Naive thymus-derived CD4-positive, alpha-beta T cell (primary cell): Measurements from ENCODE around the gene RASSF10. TPM values are rescaled to one million over a fixed set of nuclear protein-coding genes. Genes with fewer than 3 reads are reported as not detected.

Source experiments
- ATAC-seq: fragments of 150-1000 bp; cut with Tn5 transposase; 2 replicates; pipeline ENCODE4 v1.10.0; 2021; ENCODE audit warnings: mild to moderate bottlenecking, moderate library complexity
- CTCF ChIA-PET: fragments of 350-600 bp; sonication (Branson Sonifier 250); formaldehyde crosslinking; loops from one replicate; lab custom pipeline; 2021; ENCODE audit warnings: antibody characterized with exemption; lab: Charles Lee
- POLR2A ChIA-PET: fragments of 350-600 bp; sonication (Branson Sonifier 250); formaldehyde crosslinking; loops from one replicate; lab custom pipeline; 2021; ENCODE audit warnings: antibody characterized with exemption, inconsistent platforms; lab: Charles Lee
- DNase-seq, 9 donors: peaks; one replicate each; pipeline versions ENCODE4 v3.0.0 to v3.0.0-alpha.2; 2020 to 2022; ENCODE audit warnings: mixed read lengths in 1 of 9
- H3K27ac ChIP-seq: one replicate; pipeline ENCODE4 v1.7.0; 2013; ENCODE audit warnings: mild to moderate bottlenecking, low read depth, low read length, moderate library complexity
- H3K27me3 ChIP-seq, 2 donors: one replicate each; pipeline ENCODE4 v1.7.0; 2013; ENCODE audit warnings: low read length in 2 of 2, mild to moderate bottlenecking in 2 of 2, moderate library complexity in 2 of 2; ENCODE audit not compliant: control insufficient read depth in 2 of 2, insufficient read depth in 2 of 2
- H3K36me3 ChIP-seq, 3 experiments: 1 replicate in 2 of 3; 2 replicates in 1 of 3; pipeline ENCODE4 v1.7.0; 2013; ENCODE audit warnings: low read length in 3 of 3, mild to moderate bottlenecking in 3 of 3, moderate library complexity in 1 of 3; ENCODE audit not compliant: insufficient read depth in 3 of 3, control insufficient read depth in 2 of 3
- H3K4me1 ChIP-seq, 2 donors: one replicate each; pipeline ENCODE4 v1.7.0; 2013; ENCODE audit warnings: low read length in 2 of 2, mild to moderate bottlenecking in 2 of 2, moderate library complexity in 1 of 2; ENCODE audit not compliant: control insufficient read depth in 2 of 2, insufficient read depth in 2 of 2
- H3K4me3 ChIP-seq: 2 replicates; pipeline ENCODE4 v1.7.0; 2013; ENCODE audit warnings: mild to moderate bottlenecking, low read length
- H3K9me3 ChIP-seq, 3 experiments: 1 replicate in 2 of 3; 2 replicates in 1 of 3; pipeline ENCODE4 v1.7.0; 2013; ENCODE audit warnings: low read length in 3 of 3; ENCODE audit not compliant: control insufficient read depth in 2 of 3
- H3K27ac Mint-ChIP-seq, 9 donors: one replicate each; pipeline ENCODE4 v1.8.0; 2020 to 2022; ENCODE audit warnings: mixed read lengths in 9 of 9, mild to moderate bottlenecking in 8 of 9, moderate library complexity in 5 of 9, inconsistent platforms in 2 of 9
- H3K27me3 Mint-ChIP-seq, 5 donors: one replicate each; pipeline ENCODE4 v1.8.0; 2021 to 2022; ENCODE audit warnings: mixed read lengths in 5 of 5, mild to moderate bottlenecking in 1 of 5
- H3K36me3 Mint-ChIP-seq, 5 donors: one replicate each; pipeline ENCODE4 v1.8.0; 2020 to 2022; ENCODE audit warnings: mixed read lengths in 5 of 5, mild to moderate bottlenecking in 3 of 5, inconsistent platforms in 1 of 5
- H3K4me1 Mint-ChIP-seq, 7 donors: one replicate each; pipeline ENCODE4 v1.8.0; 2020 to 2022; ENCODE audit warnings: mixed read lengths in 7 of 7, mild to moderate bottlenecking in 3 of 7, inconsistent platforms in 1 of 7
- H3K4me3 Mint-ChIP-seq, 10 donors: one replicate each; pipeline ENCODE4 v1.8.0; 2020 to 2022; ENCODE audit warnings: mild to moderate bottlenecking in 10 of 10, mixed read lengths in 10 of 10, moderate library complexity in 6 of 10, inconsistent platforms in 2 of 10
- H3K9me3 Mint-ChIP-seq, 11 donors: one replicate each; pipeline ENCODE4 v1.8.0; 2020 to 2022; ENCODE audit warnings: mixed read lengths in 11 of 11, mild to moderate bottlenecking in 4 of 11, inconsistent platforms in 1 of 11, moderate library complexity in 1 of 11
- intact Hi-C, 2 donors: fragments of 100-400 bp; cut with micrococcal nuclease; formaldehyde crosslinking; loops; one replicate each; pipeline ENCODE4 v1.15.1; 2023
- polyA plus RNA-seq, 2 donors: library from polyadenylated mRNA; unstranded; fragments of 300-500 nt; fragmentation: Illumina TruSeq; gene quantifications; one replicate each; pipeline ENCODE4 v1.2.3, GENCODE V29; 2021
- total RNA-seq, 6 experiments: library from RNA in 5 of 6; stranded (reverse) in 5 of 6; gene quantifications; 1 replicate in 5 of 6; 2 replicates in 1 of 6; pipeline ENCODE4 v1.2.3 and lab custom pipeline; 2021 to 2026

RASSF10 gene
- total and polyA plus RNA-seq, 7 experiments from 2014 or later, result not detected

GRCh38 chr11:13030857-13031256 lies 21.7 kb downstream of the RASSF10 start:
- peaks cover 10 to 20% (median 13%) of the 10 kb centered on the region in 5 donors for H3K27me3 Mint-ChIP-seq
- H3K4me3 Mint-ChIP-seq, result no peak overlapping the region
- POLR2A ChIA-PET, result no interaction called here
- no peak overlapping the region for H3K4me3 ChIP-seq
- no peaks in the 10 kb centered on the region for H3K4me1 Mint-ChIP-seq
- no peaks in the 10 kb centered on the region for H3K9me3 Mint-ChIP-seq
- no peak for ATAC-seq
- H3K4me1 ChIP-seq, result no peaks in the 10 kb centered on the region
- H3K27me3 ChIP-seq, result no peaks in the 10 kb centered on the region
- H3K27ac ChIP-seq, result no peak overlapping the region
- CTCF ChIA-PET, result no interaction called here
- no peaks in the 10 kb centered on the region for H3K36me3 ChIP-seq
- H3K9me3 ChIP-seq, result no peaks in the 10 kb centered on the region
- DNase-seq, result no peak
- no peak overlapping the region for H3K27ac Mint-ChIP-seq
- intact Hi-C loops, result no loop called here
- no peaks in the 10 kb centered on the region for H3K36me3 Mint-ChIP-seq

GRCh38 chr11:13031349-13031748 lies 22.2 kb downstream of the RASSF10 start:
- Mint-ChIP-seq H3K4me3 (no peak overlapping the region), H3K27ac (no peak overlapping the region), H3K27me3 (peaks cover 8 to 24% (median 11%) of the 10 kb centered on the region in 5 donors), H3K36me3 (no peaks in the 10 kb centered on the region), H3K9me3 (no peaks in the 10 kb centered on the region), H3K4me1 (no peaks in the 10 kb centered on the region)
- H3K4me3 ChIP-seq, result no peak overlapping the region
- H3K36me3 ChIP-seq, result no peaks in the 10 kb centered on the region
- intact Hi-C loops, result no loop called here
- CTCF ChIA-PET, result no interaction called here
- POLR2A ChIA-PET, result no interaction called here
- no peaks in the 10 kb centered on the region for H3K27me3 ChIP-seq
- no peak for ATAC-seq
- no peaks in the 10 kb centered on the region for H3K9me3 ChIP-seq
- no peak overlapping the region for H3K27ac ChIP-seq
- DNase-seq, result no peak
- H3K4me1 ChIP-seq, result no peaks in the 10 kb centered on the region

- Mint-ChIP-seq H3K27ac (no peak overlapping the region), H3K27me3 (peaks cover 10 to 32% (median 28%) of the 10 kb centered on the region in 5 donors), H3K9me3 (no peaks in the 10 kb centered on the region), H3K36me3 (no peaks in the 10 kb centered on the region), H3K4me1 (no peaks in the 10 kb centered on the region), H3K4me3 (no peak overlapping the region)
- Histone ChIP-seq H3K27me3 (no peaks in the 10 kb centered on the region), H3K4me3 (no peak overlapping the region), H3K9me3 (no peaks in the 10 kb centered on the region), H3K4me1 (no peaks in the 10 kb centered on the region), H3K27ac (no peak overlapping the region), H3K36me3 (no peaks in the 10 kb centered on the region)
- CTCF ChIA-PET, result no interaction called here
- DNase-seq, result no peak
- POLR2A ChIA-PET, result no interaction called here
- no peak for ATAC-seq
- intact Hi-C loops, result no loop called here
Observed at GRCh38 chr11:13033760-13034533, 24.8 kb downstream of the RASSF10 start.

GRCh38 chr11:13035711-13036110 lies 26.6 kb downstream of the RASSF10 start:
- no peak overlapping the region for H3K27ac Mint-ChIP-seq
- ChIA-PET POLR2A (no interaction called here), CTCF (no interaction called here)
- H3K27me3 ChIP-seq, result no peaks in the 10 kb centered on the region
- no peaks in the 10 kb centered on the region for H3K9me3 ChIP-seq
- H3K27ac ChIP-seq, result no peak overlapping the region
- H3K4me1 ChIP-seq, result no peaks in the 10 kb centered on the region
- H3K4me1 Mint-ChIP-seq, result no peaks in the 10 kb centered on the region
- intact Hi-C loops, result no loop called here
- peaks cover 16 to 42% (median 37%) of the 10 kb centered on the region in 5 donors for H3K27me3 Mint-ChIP-seq
- no peak for ATAC-seq
- no peaks in the 10 kb centered on the region for H3K36me3 ChIP-seq
- no peak overlapping the region for H3K4me3 Mint-ChIP-seq
- H3K4me3 ChIP-seq, result no peak overlapping the region
- no peaks in the 10 kb centered on the region for H3K36me3 Mint-ChIP-seq
- H3K9me3 Mint-ChIP-seq, result peaks cover 0 to 3% (median 0%) of the 10 kb centered on the region in 11 donors
- DNase-seq, result no peak

- ATAC-seq (no peak), DNase-seq (no peak)
- Histone ChIP-seq H3K9me3 (no peaks in the 10 kb centered on the region), H3K4me1 (no peaks in the 10 kb centered on the region), H3K27ac (no peak overlapping the region), H3K27me3 (no peaks in the 10 kb centered on the region), H3K4me3 (no peak overlapping the region), H3K36me3 (no peaks in the 10 kb centered on the region)
- intact Hi-C loops, result no loop called here
- ChIA-PET POLR2A (no interaction called here), CTCF (no interaction called here)
- no peak overlapping the region for H3K4me3 Mint-ChIP-seq
- no peak overlapping the region for H3K27ac Mint-ChIP-seq
- peaks cover 0 to 3% (median 0%) of the 10 kb centered on the region in 11 donors for H3K9me3 Mint-ChIP-seq
- H3K4me1 Mint-ChIP-seq, result no peaks in the 10 kb centered on the region
- H3K27me3 Mint-ChIP-seq, result peaks cover 16 to 46% (median 37%) of the 10 kb centered on the region in 5 donors
- no peaks in the 10 kb centered on the region for H3K36me3 Mint-ChIP-seq
Observed at GRCh38 chr11:13036235-13036634, 27.1 kb downstream of the RASSF10 start.

DNA sequence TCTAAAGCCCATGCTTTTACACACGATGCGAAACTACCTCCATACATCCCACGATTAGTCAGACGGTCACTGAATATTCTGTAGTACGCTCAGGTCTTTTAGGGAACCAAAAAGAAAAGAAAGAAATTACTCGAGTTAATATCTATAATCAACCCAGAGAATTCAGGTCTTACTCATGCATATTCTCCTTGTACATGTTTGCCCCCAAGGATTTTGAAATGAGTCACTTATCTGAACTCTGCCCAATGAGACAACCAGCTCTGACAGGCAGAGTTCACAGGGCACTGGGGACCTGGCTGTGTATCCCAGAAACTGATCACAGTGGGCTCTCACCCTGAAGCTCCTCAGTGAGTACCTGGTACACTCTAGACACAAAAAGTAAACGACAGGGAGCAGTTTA lies 29.2 kb downstream of the RASSF10 start:
- Histone ChIP-seq H3K4me1 (no peaks in the 10 kb centered on the region), H3K4me3 (no peak overlapping the region), H3K27me3 (no peaks in the 10 kb centered on the region), H3K27ac (no peak overlapping the region), H3K9me3 (no peaks in the 10 kb centered on the region), H3K36me3 (no peaks in the 10 kb centered on the region)
- ChIA-PET POLR2A (no interaction called here), CTCF (no interaction called here)
- ATAC-seq (no peak), DNase-seq (no peak)
- Mint-ChIP-seq H3K9me3 (peaks cover 0 to 3% (median 0%) of the 10 kb centered on the region in 11 donors), H3K27ac (peak overlapping the region in 1 of 9 donors; percentile 51), H3K36me3 (no peaks in the 10 kb centered on the region), H3K4me1 (no peaks in the 10 kb centered on the region), H3K4me3 (no peak overlapping the region), H3K27me3 (peaks cover 16 to 53% (median 45%) of the 10 kb centered on the region in 5 donors)
- intact Hi-C loops, result no loop called here

- DNase-seq (no peak), ATAC-seq (no peak)
- Mint-ChIP-seq H3K36me3 (no peaks in the 10 kb centered on the region), H3K4me1 (no peaks in the 10 kb centered on the region), H3K4me3 (no peak overlapping the region), H3K9me3 (peaks cover 0 to 3% (median 0%) of the 10 kb centered on the region in 11 donors), H3K27me3 (peaks cover 16 to 53% (median 43%) of the 10 kb centered on the region in 5 donors), H3K27ac (no peak overlapping the region)
- ChIA-PET POLR2A (no interaction called here), CTCF (no interaction called here)
- no peak overlapping the region for H3K4me3 ChIP-seq
- intact Hi-C loops, result no loop called here
- no peaks in the 10 kb centered on the region for H3K36me3 ChIP-seq
- no peaks in the 10 kb centered on the region for H3K4me1 ChIP-seq
- H3K27ac ChIP-seq, result no peak overlapping the region
- no peaks in the 10 kb centered on the region for H3K9me3 ChIP-seq
- H3K27me3 ChIP-seq, result no peaks in the 10 kb centered on the region
Observed at GRCh38 chr11:13039126-13039525, 30.0 kb downstream of the RASSF10 start.
